ENCODE measurements around the gene FAF1. TPM values are rescaled to one million over a fixed set of nuclear protein-coding genes. Genes with fewer than 3 reads are reported as not detected.

The FAF1 gene
- total and polyA plus RNA-seq, 9 of the 15 experiments (the other 6 are each of a cell fraction or from before 2014, with no cell fraction given), result 48.7 to 225 (median 118) TPM

GRCh38 chr1:50531027-50531426 is 429.0 kb downstream of the FAF1 start:
- Histone ChIP-seq H2AFZ (ENCODE audit: low read depth, low read length) (no peak overlapping the region), H3K79me2 (ENCODE audit: control insufficient read depth, insufficient read depth, low read length) (no peaks in the 10 kb centered on the region), H3K27ac (ENCODE audit: extremely low read depth, low read depth, low read length) (no peak overlapping the region), H3K4me3 (no peak overlapping the region), H3K36me3 (ENCODE audit: control insufficient read depth, insufficient read depth, low read length) (peaks cover 47% of the 10 kb centered on the region), H3K27me3 (ENCODE audit: control insufficient read depth in 2 of 2, insufficient read depth in 2 of 2, low read length in 2 of 2) (no peaks in the 10 kb centered on the region), H3K4me1 (replicated peaks in 1 of 2; ENCODE audit: control insufficient read depth in 2 of 2, insufficient read depth in 2 of 2, low read length in 2 of 2) (no peaks in the 10 kb centered on the region), H3K9ac (ENCODE audit: insufficient read depth in 1 of 2, low read depth in 2 of 2, low read length in 2 of 2) (no peak overlapping the region), H3K9me3 (replicated peaks; ENCODE audit: control insufficient read depth, insufficient read depth, low read depth, low read length) (no peaks in the 10 kb centered on the region), H3K4me2 (ENCODE audit: insufficient read depth, low read length) (no peak overlapping the region), H4K20me1 (replicated peaks; ENCODE audit: control insufficient read depth, insufficient read depth, low read length) (no peaks in the 10 kb centered on the region), H3K9me1 (ENCODE audit: control insufficient read depth, insufficient read depth, low read length) (no peaks in the 10 kb centered on the region)
- intact Hi-C loops (cut with micrococcal nuclease) (no loop called here), in situ Hi-C loops (cut with MboI) (no loop called here)
- no peak for FAIRE-seq
- TF ChIP-seq ZNF121 (CRISPR knock-in tag; conservative IDR thresholded peaks at IDR 0.05) (no peak), CREM (IDR thresholded peaks at IDR 0.05; ENCODE audit: low read depth) (no peak), MTA3 (IDR thresholded peaks at IDR 0.05; ENCODE audit: borderline replicate concordance) (no peak)
- TF ChIP-seq, protein P1, sequence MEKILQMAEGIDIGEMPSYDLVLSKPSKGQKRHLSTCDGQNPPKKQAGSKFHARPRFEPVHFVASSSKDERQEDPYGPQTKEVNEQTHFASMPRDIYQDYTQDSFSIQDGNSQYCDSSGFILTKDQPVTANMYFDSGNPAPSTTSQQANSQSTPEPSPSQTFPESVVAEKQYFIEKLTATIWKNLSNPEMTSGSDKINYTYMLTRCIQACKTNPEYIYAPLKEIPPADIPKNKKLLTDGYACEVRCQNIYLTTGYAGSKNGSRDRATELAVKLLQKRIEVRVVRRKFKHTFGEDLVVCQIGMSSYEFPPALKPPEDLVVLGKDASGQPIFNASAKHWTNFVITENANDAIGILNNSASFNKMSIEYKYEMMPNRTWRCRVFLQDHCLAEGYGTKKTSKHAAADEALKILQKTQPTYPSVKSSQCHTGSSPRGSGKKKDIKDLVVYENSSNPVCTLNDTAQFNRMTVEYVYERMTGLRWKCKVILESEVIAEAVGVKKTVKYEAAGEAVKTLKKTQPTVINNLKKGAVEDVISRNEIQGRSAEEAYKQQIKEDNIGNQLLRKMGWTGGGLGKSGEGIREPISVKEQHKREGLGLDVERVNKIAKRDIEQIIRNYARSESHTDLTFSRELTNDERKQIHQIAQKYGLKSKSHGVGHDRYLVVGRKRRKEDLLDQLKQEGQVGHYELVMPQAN (IDR thresholded peaks at IDR 0.05; ENCODE audit: borderline replicate concordance), result no peak
- TF ChIP-seq, protein P2, sequence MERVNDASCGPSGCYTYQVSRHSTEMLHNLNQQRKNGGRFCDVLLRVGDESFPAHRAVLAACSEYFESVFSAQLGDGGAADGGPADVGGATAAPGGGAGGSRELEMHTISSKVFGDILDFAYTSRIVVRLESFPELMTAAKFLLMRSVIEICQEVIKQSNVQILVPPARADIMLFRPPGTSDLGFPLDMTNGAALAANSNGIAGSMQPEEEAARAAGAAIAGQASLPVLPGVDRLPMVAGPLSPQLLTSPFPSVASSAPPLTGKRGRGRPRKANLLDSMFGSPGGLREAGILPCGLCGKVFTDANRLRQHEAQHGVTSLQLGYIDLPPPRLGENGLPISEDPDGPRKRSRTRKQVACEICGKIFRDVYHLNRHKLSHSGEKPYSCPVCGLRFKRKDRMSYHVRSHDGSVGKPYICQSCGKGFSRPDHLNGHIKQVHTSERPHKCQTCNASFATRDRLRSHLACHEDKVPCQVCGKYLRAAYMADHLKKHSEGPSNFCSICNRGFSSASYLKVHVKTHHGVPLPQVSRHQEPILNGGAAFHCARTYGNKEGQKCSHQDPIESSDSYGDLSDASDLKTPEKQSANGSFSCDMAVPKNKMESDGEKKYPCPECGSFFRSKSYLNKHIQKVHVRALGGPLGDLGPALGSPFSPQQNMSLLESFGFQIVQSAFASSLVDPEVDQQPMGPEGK (CRISPR knock-in tag; IDR thresholded peaks at IDR 0.05; ENCODE audit: borderline replicate concordance), result no peak
- POLR2A ChIA-PET, result interaction anchor here (0.6 to 1.0 kb wide), 3 partner anchors 10 to 129 kb away, joined by 3 to 4 read pairs (median 3); no protein-coding TSS in a partner anchor
- CTCF ChIA-PET (ENCODE audit: low intra/inter-chr PET ratio), result no interaction called here
- DNase-seq (ENCODE audit: extremely low read depth in 1 of 4, low spot score in 3 of 4), result no peak
- 61% methylated on average over 2 of the region's 2 CpGs for WGBS (ENCODE audit: insufficient coverage, low coverage, missing lambda C conversion rate)
- no peak for ATAC-seq
- BruUV-seq (replicated peaks), result no TSS peak

All from K562 (cell line).